ENCODE results near the gene PRSS23. TPM values are rescaled to one million over a fixed set of nuclear protein-coding genes. Genes with fewer than 3 reads are reported as not detected.
A peak's percentile ranks its signal among the peaks of the same experiment; 100 is the strongest.
"Not testable (repeated sequence)": the region's sequence is repeated elsewhere in the genome, so short reads cannot be mapped to it uniquely, and the experiment has no call there.

PRSS23 gene
- total RNA-seq, 6 donors from 2014 or later, result 18.9 to 87.0 (median 35.7) TPM

DNA sequence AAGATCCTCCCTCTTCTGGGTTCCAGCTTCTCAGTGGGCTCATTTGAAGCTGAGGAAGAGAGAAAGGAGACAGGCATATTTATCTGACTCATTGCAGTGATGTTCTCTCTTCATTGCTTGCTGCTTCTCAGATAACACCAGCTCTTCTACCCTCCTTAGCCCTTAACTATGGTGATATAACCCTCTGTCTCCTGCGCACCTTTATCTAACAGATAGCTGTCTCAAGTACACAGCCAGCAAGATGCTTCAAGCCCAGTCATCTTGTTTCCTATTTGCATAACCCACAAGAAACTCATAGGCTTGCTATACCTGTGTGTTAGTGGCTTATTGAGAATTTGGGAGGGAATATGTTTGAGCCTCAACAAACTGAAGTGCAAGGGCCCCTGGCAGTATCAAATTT, 12.6 kb downstream of the PRSS23 start:
- no peak overlapping the region for H3K27ac ChIP-seq
- 91 to 95% methylated on average over 1 of the region's 1 CpG for WGBS, 2 donors
- ATAC-seq (ENCODE audit: low FRiP score in 2 of 2), result no peak

DNA sequence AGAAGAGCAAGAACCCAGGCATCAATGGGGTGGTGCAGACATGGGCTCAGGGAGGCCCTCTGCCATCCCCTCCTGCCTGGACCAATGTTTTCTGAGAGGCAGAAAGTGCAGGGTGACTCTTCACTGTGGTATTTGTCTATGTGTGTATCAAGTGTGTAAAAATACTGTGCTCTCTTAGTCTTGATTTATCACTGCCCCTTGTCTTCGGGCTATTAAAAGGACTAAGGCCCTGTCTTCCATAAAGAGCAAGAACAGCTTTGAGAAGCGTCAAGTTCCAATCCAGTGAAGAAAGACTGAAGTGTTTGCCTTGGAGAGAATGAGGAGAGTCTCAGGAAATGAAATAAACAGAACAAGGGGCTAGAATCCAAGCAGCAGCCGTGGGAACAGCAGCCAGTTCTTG, 14.4 kb downstream of the PRSS23 start:
- TF ChIP-seq POLR2A (IDR thresholded peaks at IDR 0.05) (no peak), EP300 (IDR thresholded peaks at IDR 0.05) (no peak), POLR2AphosphoS5 (IDR thresholded peaks at IDR 0.05) (no peak)
- TF ChIP-seq, protein P1, sequence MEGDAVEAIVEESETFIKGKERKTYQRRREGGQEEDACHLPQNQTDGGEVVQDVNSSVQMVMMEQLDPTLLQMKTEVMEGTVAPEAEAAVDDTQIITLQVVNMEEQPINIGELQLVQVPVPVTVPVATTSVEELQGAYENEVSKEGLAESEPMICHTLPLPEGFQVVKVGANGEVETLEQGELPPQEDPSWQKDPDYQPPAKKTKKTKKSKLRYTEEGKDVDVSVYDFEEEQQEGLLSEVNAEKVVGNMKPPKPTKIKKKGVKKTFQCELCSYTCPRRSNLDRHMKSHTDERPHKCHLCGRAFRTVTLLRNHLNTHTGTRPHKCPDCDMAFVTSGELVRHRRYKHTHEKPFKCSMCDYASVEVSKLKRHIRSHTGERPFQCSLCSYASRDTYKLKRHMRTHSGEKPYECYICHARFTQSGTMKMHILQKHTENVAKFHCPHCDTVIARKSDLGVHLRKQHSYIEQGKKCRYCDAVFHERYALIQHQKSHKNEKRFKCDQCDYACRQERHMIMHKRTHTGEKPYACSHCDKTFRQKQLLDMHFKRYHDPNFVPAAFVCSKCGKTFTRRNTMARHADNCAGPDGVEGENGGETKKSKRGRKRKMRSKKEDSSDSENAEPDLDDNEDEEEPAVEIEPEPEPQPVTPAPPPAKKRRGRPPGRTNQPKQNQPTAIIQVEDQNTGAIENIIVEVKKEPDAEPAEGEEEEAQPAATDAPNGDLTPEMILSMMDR (IDR thresholded peaks at IDR 0.05), result no peak
- peak in 1 of 2 donors; percentile 23 for ATAC-seq (ENCODE audit: low FRiP score in 2 of 2)
- no peaks in the 10 kb centered on the region for H3K27me3 ChIP-seq
- DNase-seq, result no peak
- peak overlapping the region in 3 of 4 donors; percentile 7 to 50 (median 26) for H3K27ac ChIP-seq
- 39 to 46% methylated on average over 3 of the region's 3 CpGs for WGBS, 2 donors
- H3K36me3 ChIP-seq, result no peaks in the 10 kb centered on the region
- H3K4me1 ChIP-seq, result peaks cover 0 to 18% (median 8%) of the 10 kb centered on the region in 4 donors
- H3K4me3 ChIP-seq, result no peak overlapping the region
- no peaks in the 10 kb centered on the region for H3K9me3 ChIP-seq

More for the DNA sequence above, 12.6 kb downstream of the PRSS23 start:
- no peaks in the 10 kb centered on the region for H3K9me3 ChIP-seq
- H3K4me3 ChIP-seq, result no peak overlapping the region
- peaks cover 0 to 6% (median 0%) of the 10 kb centered on the region in 4 donors for H3K36me3 ChIP-seq
- no peaks in the 10 kb centered on the region for H3K27me3 ChIP-seq
- TF ChIP-seq EP300 (IDR thresholded peaks at IDR 0.05) (no peak), POLR2AphosphoS5 (IDR thresholded peaks at IDR 0.05) (no peak)
- TF ChIP-seq, protein P1 (IDR thresholded peaks at IDR 0.05), result no peak
- no peak for DNase-seq
- H3K4me1 ChIP-seq, result peaks cover 0 to 18% (median 0%) of the 10 kb centered on the region in 4 donors

DNA sequence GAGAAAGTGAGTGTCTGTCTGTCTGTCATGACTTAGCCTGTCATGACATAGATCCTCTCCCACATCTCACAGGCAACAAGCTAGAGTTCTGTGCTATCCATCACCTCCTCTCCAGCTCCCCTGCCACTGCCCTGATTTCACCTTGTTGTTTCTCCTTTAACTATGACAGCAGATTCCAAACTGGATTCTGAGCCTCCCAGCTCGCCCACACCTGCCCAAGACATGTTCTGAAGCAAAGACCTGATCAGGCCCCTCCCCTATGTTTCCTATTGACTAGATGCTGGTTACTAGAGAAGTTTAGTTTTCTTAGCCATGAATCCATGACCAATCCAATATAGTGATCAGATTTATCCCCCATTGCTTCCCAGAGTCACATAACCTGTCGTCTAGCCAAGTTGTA, 15.4 kb downstream of the PRSS23 start:
- H3K27ac ChIP-seq, result peak overlapping the region in 2 of 4 donors; percentile 26 to 60
- H3K36me3 ChIP-seq, result no peaks in the 10 kb centered on the region
- no peaks in the 10 kb centered on the region for H3K9me3 ChIP-seq
- WGBS, 2 donors, result 67 to 94% methylated on average over 2 of the region's 2 CpGs
- H3K4me3 ChIP-seq, result no peak overlapping the region
- TF ChIP-seq, protein P1 (IDR thresholded peaks at IDR 0.05), result no peak
- TF ChIP-seq POLR2A (IDR thresholded peaks at IDR 0.05), result no peak
- TF ChIP-seq EP300 (IDR thresholded peaks at IDR 0.05), result no peak
- DNase-seq (no peak), ATAC-seq (ENCODE audit: low FRiP score in 2 of 2) (no peak)
- no peaks in the 10 kb centered on the region for H3K27me3 ChIP-seq
- peaks cover 0 to 18% (median 8%) of the 10 kb centered on the region in 4 donors for H3K4me1 ChIP-seq

DNA sequence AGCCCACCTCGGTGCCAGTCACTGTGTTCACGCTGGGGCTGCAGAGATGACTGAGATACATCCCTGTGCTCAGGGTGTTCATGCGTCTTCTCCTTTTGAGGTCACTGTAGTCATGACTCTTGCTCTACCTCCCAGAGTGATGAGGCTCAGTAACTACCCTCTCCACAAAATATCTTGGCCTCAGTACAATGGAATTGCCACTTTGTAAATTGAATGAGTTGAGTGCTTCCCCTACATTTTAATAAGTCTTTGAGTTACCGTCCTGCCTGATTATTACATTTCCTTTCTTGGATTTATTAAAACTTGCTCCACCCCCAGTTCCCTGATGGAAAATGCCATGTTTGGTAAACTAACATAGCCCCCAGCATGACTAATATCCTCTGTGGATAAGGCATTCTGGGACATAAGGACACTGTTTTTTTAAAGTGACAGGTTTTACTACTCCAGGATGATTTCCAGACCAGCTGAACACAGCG, 15.9 kb downstream of the PRSS23 start:
- TF ChIP-seq POLR2A (IDR thresholded peaks at IDR 0.05) (no peak), EP300 (IDR thresholded peaks at IDR 0.05) (peak in 1 of 4 donors; percentile 19)
- Histone ChIP-seq H3K27ac (peak overlapping the region in 2 of 4 donors; percentile 26 to 60), H3K4me1 (peaks cover 0 to 18% (median 8%) of the 10 kb centered on the region in 4 donors), H3K9me3 (no peaks in the 10 kb centered on the region), H3K36me3 (no peaks in the 10 kb centered on the region), H3K27me3 (no peaks in the 10 kb centered on the region), H3K4me3 (no peak overlapping the region)
- WGBS, 2 donors, result 74 to 84% methylated on average over 5 of the region's 5 CpGs
- DNase-seq (no peak), ATAC-seq (ENCODE audit: low FRiP score in 2 of 2) (no peak)

DNA sequence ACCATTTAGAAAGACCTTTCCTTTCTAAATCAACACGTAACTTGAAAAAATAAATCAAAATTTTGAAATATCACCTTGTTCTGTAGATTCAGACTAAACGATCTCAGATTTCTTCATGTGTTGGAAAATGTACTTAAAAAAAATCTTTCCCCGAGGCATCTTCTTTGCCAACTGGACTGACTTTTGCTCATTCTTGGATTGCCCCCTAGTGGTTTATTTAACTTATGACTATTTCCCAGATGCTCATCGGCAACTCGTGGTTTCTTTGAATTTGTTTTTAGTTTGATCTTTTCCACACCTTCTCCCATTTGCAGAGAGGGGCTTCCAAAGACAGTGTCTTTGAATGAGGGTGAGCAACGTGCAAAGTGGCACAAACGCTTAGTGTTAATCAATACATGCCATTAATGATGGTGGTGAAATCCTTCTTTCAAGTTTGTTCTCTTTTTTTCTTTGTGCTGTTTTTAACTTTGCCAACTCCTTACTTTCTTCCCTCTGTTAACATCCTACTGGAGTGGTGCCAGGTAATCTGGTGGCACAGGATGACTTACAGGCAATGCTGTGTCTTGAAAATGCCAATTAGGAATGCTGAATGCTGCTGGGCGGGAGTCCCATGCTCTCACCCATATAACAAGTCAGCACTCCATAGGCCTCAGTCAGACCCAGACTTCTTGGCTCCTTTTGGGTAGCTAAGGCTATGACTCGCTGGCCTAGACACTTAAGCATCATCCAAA, 18.3 kb downstream of the PRSS23 start:
- H3K4me3 ChIP-seq, result no peak overlapping the region
- ATAC-seq (ENCODE audit: low FRiP score in 2 of 2), result peak; percentile 57 to 72
- TF ChIP-seq, protein P1 (IDR thresholded peaks at IDR 0.05), result peak; percentile 66 to 81 (median 76)
- TF ChIP-seq POLR2A (IDR thresholded peaks at IDR 0.05) (no peak), POLR2AphosphoS5 (IDR thresholded peaks at IDR 0.05) (no peak), EP300 (IDR thresholded peaks at IDR 0.05) (no peak)
- H3K36me3 ChIP-seq, result no peaks in the 10 kb centered on the region
- DNase-seq, result no peak
- H3K27ac ChIP-seq, result no peak overlapping the region
- no peaks in the 10 kb centered on the region for H3K27me3 ChIP-seq
- no peaks in the 10 kb centered on the region for H3K9me3 ChIP-seq
- 13 to 14% methylated on average over 8 to 9 of the region's 9 CpGs for WGBS, 2 donors
- peaks cover 0 to 18% (median 8%) of the 10 kb centered on the region in 4 donors for H3K4me1 ChIP-seq

DNA sequence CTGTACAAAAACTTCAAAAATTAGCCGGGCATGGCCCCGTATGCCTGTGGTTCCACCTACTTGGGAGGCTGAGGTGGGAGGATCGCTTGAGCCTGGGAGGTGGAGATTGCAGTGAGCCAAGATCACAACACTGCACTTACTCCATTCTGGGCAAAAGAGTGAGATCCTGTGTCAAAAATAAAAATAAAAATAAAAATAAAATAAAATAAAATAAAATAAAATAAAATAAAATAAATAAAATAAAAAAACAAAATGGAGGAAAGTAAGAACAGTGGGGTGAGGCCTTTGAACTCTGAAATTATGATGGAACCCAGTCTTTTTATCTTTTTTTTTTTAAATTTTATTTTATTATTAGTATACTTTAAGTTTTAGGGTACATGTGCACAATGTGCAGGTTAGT, 23.8 kb downstream of the PRSS23 start:
- not testable (repeated sequence) for H3K4me3 ChIP-seq; H3K36me3 ChIP-seq; H3K9me3 ChIP-seq; H3K4me1 ChIP-seq; H3K27ac ChIP-seq; H3K27me3 ChIP-seq; DNase-seq; ATAC-seq (ENCODE audit: low FRiP score in 2 of 2)
- WGBS, 2 donors, result 94 to 97% methylated on average over 3 of the region's 3 CpGs

DNA sequence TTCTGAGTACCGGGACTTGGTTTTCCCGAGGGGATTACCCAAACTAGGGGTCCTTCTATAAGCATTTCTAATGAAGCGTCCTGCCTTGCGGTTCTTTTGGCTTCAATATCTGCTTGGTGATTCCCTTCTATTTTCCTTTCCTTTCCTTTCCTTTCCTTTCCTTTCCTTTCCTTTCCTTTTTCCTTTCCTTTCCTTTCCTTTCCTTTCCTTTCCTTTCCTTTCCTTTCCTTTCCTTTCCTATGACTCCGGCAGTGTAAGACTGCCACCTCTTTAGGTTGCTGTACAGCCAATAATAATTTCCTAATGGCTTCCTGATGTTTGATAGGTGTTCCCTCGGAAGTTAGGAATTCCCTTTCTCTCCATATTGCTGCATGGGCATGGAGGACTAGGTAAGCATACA, 34.0 kb downstream of the PRSS23 start:
- not testable (repeated sequence) for H3K27me3 ChIP-seq; H3K9me3 ChIP-seq; H3K4me1 ChIP-seq; DNase-seq; H3K36me3 ChIP-seq; H3K27ac ChIP-seq; H3K4me3 ChIP-seq; ATAC-seq (ENCODE audit: low FRiP score in 2 of 2)
- WGBS, 2 donors, result 87 to 96% methylated on average over 6 of the region's 6 CpGs
